Activated T-helper 2 cell treated with anti-CD3 and anti-CD28 coated beads, Interferon-gamma antibody, Interleukin-2, Interleukin-4, amounts not matched to agents 10 μg/mL and 5 μg/mL and 100 μg/mL, durations not matched to agents 14 hours and 24 hours and 36 hours (primary cell): Measurements from ENCODE around the gene ADNP. TPM values are rescaled to one million over a fixed set of nuclear protein-coding genes. Genes with fewer than 3 reads are reported as not detected.
"Not testable (repeated sequence)": the region's sequence is repeated elsewhere in the genome, so short reads cannot be mapped to it uniquely, and the experiment has no call there.

Experiments used
- DNase-seq: peaks from one replicate; pipeline ENCODE4 v3.0.0; 2021; ENCODE audit warnings: low spot score
- H3K27ac Mint-ChIP-seq: one replicate; pipeline ENCODE4 v1.8.0; 2021; ENCODE audit warnings: mixed read lengths
- H3K27me3 Mint-ChIP-seq: one replicate; pipeline ENCODE4 v1.8.0; 2021; ENCODE audit warnings: low read depth, mixed read lengths
- H3K36me3 Mint-ChIP-seq: one replicate; pipeline ENCODE4 v1.8.0; 2021; ENCODE audit warnings: low read depth, mixed read lengths
- H3K4me1 Mint-ChIP-seq: one replicate; pipeline ENCODE4 v1.8.0; 2021; ENCODE audit warnings: low read depth, mixed read lengths
- H3K4me3 Mint-ChIP-seq: one replicate; pipeline ENCODE4 v1.8.0; 2021; ENCODE audit warnings: low read depth, mild to moderate bottlenecking, moderate library complexity, mixed read lengths
- H3K9me3 Mint-ChIP-seq: one replicate; pipeline ENCODE4 v1.8.0; 2021; ENCODE audit warnings: mixed read lengths
- intact Hi-C: fragments of 100-400 bp; cut with micrococcal nuclease; formaldehyde crosslinking; loops from one replicate; pipeline ENCODE4 v1.15.1; 2023
- total RNA-seq: library from RNA; stranded (reverse); gene quantifications from 2 replicates; pipeline ENCODE4 v1.2.3, GENCODE V29; 2022

ADNP gene
- total RNA-seq, result 64.6 and 64.7 TPM in 2 replicates

DNA sequence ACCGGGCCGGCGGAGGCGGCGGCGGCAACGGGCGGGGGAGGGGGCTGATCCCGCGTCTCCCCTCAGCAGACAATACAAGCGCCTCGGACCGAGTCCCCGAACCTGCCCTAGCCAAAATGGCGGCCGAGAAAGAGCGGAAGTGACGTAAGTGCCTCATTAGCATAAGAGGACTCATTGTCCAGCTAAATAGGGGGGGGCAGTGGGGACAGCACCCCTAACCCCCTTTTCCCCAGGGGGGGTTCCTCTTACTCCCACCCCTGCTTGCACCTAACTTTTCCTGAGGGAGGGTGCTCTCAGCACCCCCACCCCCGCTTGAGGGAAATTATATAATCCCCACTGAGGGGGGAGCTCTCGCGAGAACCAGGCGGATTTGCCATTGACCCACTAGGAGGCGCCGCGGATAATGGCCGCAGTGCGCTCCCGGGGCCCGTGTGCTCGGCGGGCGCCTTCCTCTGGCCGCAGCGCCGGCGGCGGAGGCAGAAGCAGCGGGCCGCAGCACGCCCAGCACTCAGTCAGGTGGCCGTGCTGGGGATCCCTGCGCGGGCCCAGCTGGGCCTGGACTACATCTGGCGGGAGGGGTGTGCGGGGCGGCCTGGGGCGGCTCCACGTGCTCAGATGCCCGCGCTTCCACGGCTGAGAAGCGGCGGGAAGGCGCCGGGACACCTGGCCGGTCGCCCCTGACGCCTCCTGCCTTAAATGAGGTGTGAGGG is at the start of gene ADNP:
Gene ADNP, minus strand, starts transcription at position 132 of the 710 bp plus-strand sequence. CDS start 27,441 bp downstream, outside the sequence.
- peak; percentile 85 for DNase-seq
- H3K36me3 Mint-ChIP-seq, result peaks cover 65% of the 10 kb centered on the region
- H3K4me3 Mint-ChIP-seq, result peak within 1 kb of the TSS; percentile 94
- H3K9me3 Mint-ChIP-seq, result no peaks in the 10 kb centered on the region
- intact Hi-C loops, result loop anchor here (1.0 kb wide), 1 partner anchor 200 kb away; the partner anchor contains the start of gene PARD6B
- H3K27ac Mint-ChIP-seq, result peak within 1 kb of the TSS; percentile 88
- H3K27me3 Mint-ChIP-seq, result no peaks in the 10 kb centered on the region
- peaks cover 33% of the 10 kb centered on the region for H3K4me1 Mint-ChIP-seq

GRCh38 chr20:50980071-50980681 is 48.9 kb upstream of the ADNP start:
- Mint-ChIP-seq H3K4me1 (peaks cover 21% of the 10 kb centered on the region), H3K4me3 (no peak overlapping the region), H3K9me3 (no peaks in the 10 kb centered on the region), H3K27me3 (peaks cover 11% of the 10 kb centered on the region), H3K27ac (peak overlapping the region; percentile 87), H3K36me3 (no peaks in the 10 kb centered on the region)
- no peak for DNase-seq
- intact Hi-C loops, result loop anchor here (10.0 kb wide), 1 partner anchor 645 kb away; no protein-coding TSS in a partner anchor

- H3K36me3 Mint-ChIP-seq, intact Hi-C loops, DNase-seq, H3K4me3 Mint-ChIP-seq, H3K9me3 Mint-ChIP-seq: not testable (repeated sequence)
- Mint-ChIP-seq H3K27me3 (peaks cover 11% of the 10 kb centered on the region), H3K27ac (peak overlapping the region; percentile 1), H3K4me1 (peaks cover 21% of the 10 kb centered on the region)
Measured at GRCh38 chr20:50978533-50978932, 47.3 kb upstream of the ADNP start.

DNA sequence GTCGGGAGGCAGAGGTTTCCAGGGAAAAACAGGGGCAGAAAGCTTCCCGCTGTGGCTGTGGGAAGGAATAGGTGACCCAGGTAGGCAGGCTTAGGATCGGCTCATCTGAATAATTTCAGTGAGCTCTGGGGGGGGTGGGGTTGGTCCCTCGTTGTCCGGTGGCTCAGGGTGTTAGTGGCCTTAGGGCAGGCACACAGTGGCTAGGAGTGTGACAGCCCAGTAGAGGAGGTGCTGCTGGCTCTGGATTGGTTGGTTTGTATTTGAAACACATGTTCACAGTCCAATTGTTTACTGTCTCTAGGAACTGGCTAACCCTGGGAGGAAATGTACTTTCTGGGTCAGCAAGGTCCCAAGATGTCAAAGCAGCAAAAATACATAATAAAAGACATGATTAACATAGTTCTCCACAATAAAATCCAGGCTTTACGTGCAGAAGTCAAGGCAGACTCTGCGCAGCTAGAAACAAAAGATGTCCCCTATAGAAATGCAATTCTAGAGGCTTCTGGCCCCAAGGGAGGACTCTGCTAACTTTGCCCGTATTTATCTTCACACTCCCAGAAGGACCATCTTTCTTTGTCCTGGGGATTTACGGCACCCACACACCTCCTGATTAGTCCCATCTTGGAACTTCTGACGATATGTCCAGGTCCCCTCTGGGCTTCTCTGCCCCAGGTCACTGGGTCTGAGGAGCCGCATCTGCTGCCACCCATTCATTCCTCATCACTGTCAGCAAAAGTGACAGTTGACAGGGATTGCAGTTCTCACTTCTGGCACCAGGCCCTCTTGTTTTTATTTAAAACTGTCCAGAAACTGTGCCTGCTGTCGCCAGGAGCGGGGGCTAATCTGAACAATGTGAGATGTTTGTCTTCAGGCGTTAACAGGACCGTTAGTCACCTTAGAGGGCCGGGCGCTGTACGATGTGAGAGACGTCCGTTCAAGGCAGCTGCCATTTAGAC is 46.1 kb upstream of the ADNP start:
- Mint-ChIP-seq H3K27me3 (peaks cover 10% of the 10 kb centered on the region), H3K9me3 (no peaks in the 10 kb centered on the region), H3K4me3 (no peak overlapping the region), H3K27ac (no peak overlapping the region), H3K36me3 (no peaks in the 10 kb centered on the region), H3K4me1 (peaks cover 18% of the 10 kb centered on the region)
- intact Hi-C loops, result no loop called here
- DNase-seq, result no peak

DNA sequence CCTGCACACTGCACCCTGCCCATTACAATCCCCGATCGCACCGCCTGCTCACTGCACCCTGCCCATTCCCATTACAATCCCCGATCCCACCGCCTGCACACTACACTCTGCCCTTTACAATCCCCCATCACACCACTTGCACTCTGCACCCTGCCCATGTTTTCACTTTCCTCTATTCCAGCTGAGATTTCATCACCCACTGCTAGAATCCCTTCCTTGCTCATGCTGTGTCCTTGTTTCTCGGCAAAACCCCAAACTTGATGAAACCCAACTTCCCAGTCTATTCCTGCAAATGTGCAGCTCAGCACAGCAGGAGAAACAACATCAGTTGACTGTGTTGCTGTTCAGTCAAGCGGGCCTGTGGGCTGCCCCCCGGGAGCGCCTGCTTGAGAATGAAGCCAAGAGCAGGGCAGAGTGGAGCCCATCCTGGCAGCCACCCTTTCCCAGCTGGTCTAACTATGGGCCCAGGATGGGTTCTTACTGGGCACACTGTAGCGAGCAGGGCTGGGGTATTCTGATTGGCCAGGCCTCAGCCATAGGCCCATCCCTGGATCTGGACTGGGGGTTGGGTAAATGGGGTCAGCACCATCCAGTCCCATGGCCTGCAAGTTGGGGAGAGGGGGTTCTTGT is 44.6 kb upstream of the ADNP start:
- H3K4me1 Mint-ChIP-seq, result peaks cover 12% of the 10 kb centered on the region
- DNase-seq, result no peak
- H3K4me3 Mint-ChIP-seq, result no peak overlapping the region
- H3K9me3 Mint-ChIP-seq, result no peaks in the 10 kb centered on the region
- intact Hi-C loops, result no loop called here
- H3K27ac Mint-ChIP-seq, result no peak overlapping the region
- H3K36me3 Mint-ChIP-seq, result no peaks in the 10 kb centered on the region
- H3K27me3 Mint-ChIP-seq, result peaks cover 10% of the 10 kb centered on the region

DNA sequence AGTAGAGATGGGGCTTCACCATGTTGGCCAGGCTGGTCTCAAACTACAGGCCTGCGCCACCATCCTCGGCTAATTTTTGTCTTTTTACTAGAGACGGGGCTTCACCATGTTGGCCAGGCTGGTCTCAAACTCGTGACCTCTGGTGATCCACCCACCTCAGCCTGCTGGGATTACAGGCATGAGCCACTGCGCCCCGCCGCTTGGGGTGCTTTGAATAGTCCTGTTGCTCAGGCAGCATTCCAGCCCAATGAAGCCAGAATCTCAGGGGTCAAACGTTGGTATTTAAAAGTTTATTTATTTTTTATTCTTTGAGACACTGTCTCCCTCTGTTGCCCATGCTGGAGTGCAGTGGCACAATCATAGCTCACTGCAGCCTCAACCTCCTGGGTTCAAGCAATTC is 38.7 kb upstream of the ADNP start:
- no peaks in the 10 kb centered on the region for H3K9me3 Mint-ChIP-seq
- no peak for DNase-seq
- no peak overlapping the region for H3K4me3 Mint-ChIP-seq
- H3K36me3 Mint-ChIP-seq, result no peaks in the 10 kb centered on the region
- H3K27me3 Mint-ChIP-seq, result peaks cover 10% of the 10 kb centered on the region
- H3K27ac Mint-ChIP-seq, result no peak overlapping the region
- intact Hi-C loops, result no loop called here
- no peaks in the 10 kb centered on the region for H3K4me1 Mint-ChIP-seq

DNA sequence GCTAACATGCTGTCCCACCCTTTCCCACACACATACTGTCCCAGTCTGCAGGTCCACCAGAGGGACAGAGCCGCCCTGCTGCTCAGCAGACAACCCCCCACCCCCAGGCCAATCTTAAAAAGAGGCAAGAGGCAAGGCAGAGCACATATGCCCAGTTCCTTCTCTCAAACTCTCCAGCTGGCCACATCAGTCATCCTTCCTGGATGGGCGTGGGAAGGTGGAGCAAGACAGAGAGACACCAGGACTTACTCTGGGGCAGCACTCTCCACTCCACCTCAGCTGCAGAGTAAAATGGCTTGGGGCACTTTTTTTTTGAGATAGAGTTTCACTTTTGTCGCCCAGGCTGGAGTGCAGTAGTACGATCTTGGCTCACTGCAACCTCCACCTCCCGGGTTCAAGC is 38.2 kb upstream of the ADNP start:
- no peak for DNase-seq
- H3K9me3 Mint-ChIP-seq, result no peaks in the 10 kb centered on the region
- no peaks in the 10 kb centered on the region for H3K4me1 Mint-ChIP-seq
- H3K27ac Mint-ChIP-seq, result no peak overlapping the region
- H3K36me3 Mint-ChIP-seq, result no peaks in the 10 kb centered on the region
- peaks cover 8% of the 10 kb centered on the region for H3K27me3 Mint-ChIP-seq
- intact Hi-C loops, result no loop called here
- H3K4me3 Mint-ChIP-seq, result no peak overlapping the region

DNA sequence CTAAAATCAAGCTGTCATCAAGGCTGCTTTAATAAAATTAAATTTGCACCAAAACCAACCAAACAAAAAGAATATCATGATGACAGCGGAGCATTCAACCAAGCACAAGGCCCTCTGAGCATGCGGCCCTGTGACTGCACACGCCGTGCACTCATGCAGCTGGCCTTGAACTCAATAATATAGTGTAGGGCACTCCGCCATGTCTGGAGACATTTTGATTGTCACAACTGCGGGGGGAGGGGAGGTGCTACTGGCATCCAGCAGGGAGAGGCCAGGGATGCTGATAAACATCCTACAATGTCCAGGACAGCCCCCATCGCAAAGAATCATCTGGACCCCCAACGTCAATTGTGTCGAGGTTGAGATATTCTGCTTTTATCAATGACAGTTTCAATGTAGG is 37.1 kb upstream of the ADNP start:
- Mint-ChIP-seq H3K27ac (no peak overlapping the region), H3K4me1 (no peaks in the 10 kb centered on the region), H3K36me3 (no peaks in the 10 kb centered on the region), H3K27me3 (peaks cover 7% of the 10 kb centered on the region), H3K4me3 (no peak overlapping the region), H3K9me3 (no peaks in the 10 kb centered on the region)
- intact Hi-C loops, result no loop called here
- no peak for DNase-seq

GRCh38 chr20:50967586-50967985 is 36.3 kb upstream of the ADNP start:
- H3K27me3 Mint-ChIP-seq, result peaks cover 5% of the 10 kb centered on the region
- no peak for DNase-seq
- no peaks in the 10 kb centered on the region for H3K9me3 Mint-ChIP-seq
- no peaks in the 10 kb centered on the region for H3K36me3 Mint-ChIP-seq
- no peak overlapping the region for H3K4me3 Mint-ChIP-seq
- intact Hi-C loops, result no loop called here
- H3K27ac Mint-ChIP-seq, result no peak overlapping the region
- no peaks in the 10 kb centered on the region for H3K4me1 Mint-ChIP-seq

- Mint-ChIP-seq H3K27ac (peak overlapping the region; percentile 96), H3K36me3 (peaks cover 41% of the 10 kb centered on the region)
- intact Hi-C loops, result no loop called here
Measured at GRCh38 chr20:50959543-50960126, 28.4 kb upstream of the ADNP start.

DNA sequence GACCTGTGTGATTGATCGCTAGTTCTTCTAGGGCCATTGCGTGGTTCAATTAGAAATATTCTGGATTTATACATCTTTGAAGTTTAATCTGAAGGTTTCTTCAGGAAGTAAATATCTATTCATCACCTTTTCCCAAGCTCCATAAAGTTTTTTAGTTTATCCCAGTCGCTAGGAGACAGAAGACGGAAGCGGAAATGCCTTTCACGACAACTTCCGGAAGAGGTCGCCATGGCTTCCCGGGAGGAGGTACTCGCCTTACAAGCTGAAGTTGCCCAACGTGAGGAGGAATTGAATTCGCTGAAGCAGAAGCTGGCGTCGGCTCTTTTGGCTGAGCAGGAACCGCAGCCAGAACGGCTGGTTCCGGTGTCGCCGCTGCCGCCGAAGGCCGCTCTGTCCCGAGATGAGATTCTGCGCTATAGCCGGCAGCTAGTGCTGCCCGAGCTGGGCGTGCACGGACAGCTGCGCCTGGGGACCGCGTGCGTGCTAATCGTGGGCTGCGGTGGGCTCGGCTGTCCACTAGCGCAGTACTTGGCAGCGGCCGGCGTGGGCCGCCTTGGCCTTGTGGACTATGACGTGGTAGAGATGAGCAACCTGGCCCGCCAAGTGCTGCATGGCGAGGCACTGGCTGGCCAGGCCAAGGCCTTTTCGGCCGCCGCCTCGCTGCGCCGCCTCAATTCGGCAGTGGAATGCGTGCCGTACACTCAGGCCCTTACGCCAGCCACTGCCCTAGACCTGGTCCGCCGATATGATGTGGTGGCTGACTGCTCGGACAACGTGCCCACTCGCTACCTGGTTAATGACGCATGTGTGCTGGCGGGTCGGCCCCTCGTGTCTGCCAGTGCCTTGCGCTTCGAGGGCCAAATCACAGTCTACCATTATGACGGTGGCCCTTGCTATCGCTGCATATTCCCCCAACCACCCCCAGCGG is 27.6 kb upstream of the ADNP start, which contains the start of gene MOCS3:
Gene MOCS3, plus strand, starts transcription at position 204 of the 928 bp plus-strand sequence. Its CDS starts 25 bp downstream, at position 229.
- H3K36me3 Mint-ChIP-seq, result peaks cover 47% of the 10 kb centered on the region
- peak within 1 kb of the TSS; percentile 97 for H3K4me3 Mint-ChIP-seq
- no peaks in the 10 kb centered on the region for H3K27me3 Mint-ChIP-seq
- DNase-seq, result peak; percentile 79
- peak within 1 kb of the TSS; percentile 96 for H3K27ac Mint-ChIP-seq
- no peaks in the 10 kb centered on the region for H3K9me3 Mint-ChIP-seq
- H3K4me1 Mint-ChIP-seq, result peaks cover 29% of the 10 kb centered on the region
- intact Hi-C loops, result loop anchor here (1.0 kb wide), 1 partner anchor 30 kb away; no protein-coding TSS in a partner anchor

More at GRCh38 chr20:50959543-50960126, 28.4 kb upstream of the ADNP start:
- Mint-ChIP-seq H3K4me1 (peaks cover 29% of the 10 kb centered on the region), H3K9me3 (no peaks in the 10 kb centered on the region), H3K27me3 (no peaks in the 10 kb centered on the region), H3K4me3 (peak overlapping the region; percentile 97)
- no peak for DNase-seq
